Transverse colon (tissue), 4 donors: ENCODE measurements around the gene SP140. TPM values are rescaled to one million over a fixed set of nuclear protein-coding genes. Genes with fewer than 3 reads are reported as not detected.
"Not testable (repeated sequence)": the region's sequence is repeated elsewhere in the genome, so short reads cannot be mapped to it uniquely, and the experiment has no call there.

Experiments
- DNase-seq: peaks from one replicate; pipeline ENCODE4 v3.0.0-alpha.2; 2019
- H3K27ac ChIP-seq, 4 donors: fragments of 200-600 bp; sonication (generic); 2 replicates each; pipeline ENCODE4 v1.5.1; 2016 to 2018; ENCODE audit warnings: inconsistent platforms in 4 of 4
- H3K27me3 ChIP-seq: fragments of 200-600 bp; sonication (generic); 2 replicates; pipeline ENCODE4 v1.5.1; 2017; ENCODE audit warnings: inconsistent platforms
- H3K36me3 ChIP-seq, 4 donors: fragments of 200-600 bp; sonication (generic); 2 replicates each; pipeline ENCODE4 v1.5.1; 2017 to 2019; ENCODE audit warnings: inconsistent platforms in 4 of 4
- H3K4me1 ChIP-seq, 4 donors: fragments of 200-600 bp; sonication (generic); 2 replicates each; pipeline ENCODE4 v1.5.1; 2017 to 2020; ENCODE audit warnings: inconsistent platforms in 4 of 4
- H3K4me3 ChIP-seq, 4 donors: fragments of 200-600 bp; sonication (generic); 1 replicate in 1 of 4; 2 replicates in 3 of 4; pipeline versions ENCODE4 v1.5.1 to v1.6.1; 2017 to 2019; ENCODE audit warnings: inconsistent platforms in 4 of 4
- H3K9me3 ChIP-seq, 2 donors: fragments of 200-600 bp; sonication (generic); 2 replicates each; pipeline ENCODE4 v1.5.1; 2017 to 2019; ENCODE audit warnings: inconsistent platforms in 2 of 2
- CTCF ChIP-seq, 5 experiments: fragments of 200-600 bp in 3 of 5; fragments of 450-650 bp in 2 of 5; sonication (generic) in 3 of 5; IDR thresholded peaks; 1 replicate in 2 of 5; 2 replicates in 3 of 5; pipeline ENCODE4 v1.5.1; 2016 to 2017; ENCODE audit warnings: antibody characterized with exemption in 5 of 5, inconsistent platforms in 3 of 5, mild to moderate bottlenecking in 2 of 5, moderate library complexity in 1 of 5
- EP300 ChIP-seq: sonication (generic); formaldehyde crosslinking; IDR thresholded peaks from one replicate; pipeline ENCODE4 v1.6.1; 2017; ENCODE audit warnings: antibody characterized with exemption, low read depth
- POLR2A ChIP-seq: fragments of 450-650 bp; IDR thresholded peaks from one replicate; pipeline ENCODE4 v1.6.1; 2016; ENCODE audit warnings: antibody characterized with exemption, mild to moderate bottlenecking, moderate library complexity
- POLR2AphosphoS5 ChIP-seq, 3 donors: sonication (generic); formaldehyde crosslinking; IDR thresholded peaks; one replicate each; pipeline ENCODE4 v1.6.1; 2016; ENCODE audit warnings: antibody characterized with exemption in 3 of 3
- WGBS, 2 donors: methylation state at CpG; one replicate each; pipeline ENCODE4 v1.1.5; 2018; ENCODE audit warnings: low coverage in 1 of 2; 5-methylcytosine and 5-hydroxymethylcytosine counted together
- in situ Hi-C, 4 donors: fragments of 200-750 bp; cut with MboI; loops; one replicate each; pipeline versions ENCODE4 v1.15.0 to v1.15.1; 2017; ENCODE audit warnings: low sequenced_read_pairs in 3 of 4, low pct_ligation_motif_present in 1 of 4, low pct_unique_long_range_greater_than_20kb in 1 of 4
- intact Hi-C: fragments of 100-400 bp; cut with DNase I; formaldehyde crosslinking; loops from one replicate; pipeline ENCODE4 v1.15.1; 2023; ENCODE audit warnings: low total_unique reads
- total RNA-seq, 4 donors: library from RNA; depleted of rRNA; stranded (reverse); fragments of >200 nt; gene quantifications; one replicate each; pipeline ENCODE4 v1.1.0, GENCODE V29; 2016

The SP140 gene
- total RNA-seq, 4 donors from 2014 or later = 2.6 to 12.7 (median 7.3) TPM

GRCh38 chr2:230306474-230306873 is 80.9 kb downstream of the SP140 start:
- in situ Hi-C loops (no loop called here), intact Hi-C loops (no loop called here)

DNA sequence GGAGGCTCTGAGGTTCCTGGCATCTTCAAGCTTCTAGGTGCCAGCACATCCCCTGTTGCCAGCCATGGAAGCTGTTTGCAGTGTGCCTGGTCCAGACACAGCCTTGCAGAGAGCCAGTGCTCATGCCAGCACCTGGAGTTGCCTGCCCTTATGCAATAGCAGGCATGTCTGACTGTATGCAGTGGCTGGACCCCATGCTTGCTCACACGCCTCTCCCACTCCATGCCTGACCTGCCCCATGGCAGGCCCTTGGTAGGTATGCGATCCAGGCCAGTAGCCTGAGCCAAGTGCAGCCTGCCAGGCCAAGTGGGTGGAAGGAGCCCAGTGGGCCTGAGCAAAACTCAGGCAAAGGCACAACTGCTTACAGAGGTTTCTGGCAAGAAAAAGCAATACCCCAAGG is 81.9 kb downstream of the SP140 start:
- TF ChIP-seq POLR2A = no peak
- no peak for TF ChIP-seq POLR2AphosphoS5 (IDR thresholded peaks at IDR 0.05)
- Histone ChIP-seq H3K4me3 (no peak overlapping the region), H3K36me3 (no peaks in the 10 kb centered on the region), H3K27ac (no peak overlapping the region), H3K27me3 (no peaks in the 10 kb centered on the region), H3K9me3 (no peaks in the 10 kb centered on the region), H3K4me1 (no peaks in the 10 kb centered on the region)
- in situ Hi-C loops (no loop called here), intact Hi-C loops (no loop called here)
- no peak for DNase-seq
- 100% methylated on average over 1 to 2 of the region's 2 CpGs for WGBS, 2 donors

More at GRCh38 chr2:230306474-230306873, 80.9 kb downstream of the SP140 start:
- Histone ChIP-seq H3K4me3 (no peak overlapping the region), H3K4me1 (no peaks in the 10 kb centered on the region), H3K27ac (no peak overlapping the region), H3K9me3 (no peaks in the 10 kb centered on the region), H3K36me3 (no peaks in the 10 kb centered on the region), H3K27me3 (no peaks in the 10 kb centered on the region)
- no peak for TF ChIP-seq POLR2A
- no peak for TF ChIP-seq POLR2AphosphoS5 (IDR thresholded peaks at IDR 0.05)
- no peak for TF ChIP-seq CTCF (IDR thresholded peaks at IDR 0.05)
- no peak for TF ChIP-seq EP300
- no peak for DNase-seq
- WGBS, 2 donors = 100% methylated on average over 1 of the region's 2 CpGs; no CpG with 5 or more reads in 1 of the 2 donors

GRCh38 chr2:230308402-230309000 is 83.0 kb downstream of the SP140 start:
- 67 to 94% methylated on average over 2 to 12 of the region's 12 CpGs for whole genome bisulfite sequencing, 2 donors
- in situ Hi-C loops (no loop called here), intact Hi-C loops (no loop called here)
- no peaks in the 10 kb centered on the region for H3K36me3 ChIP-seq
- no peak overlapping the region for H3K27ac ChIP-seq
- no peak for DNase-seq
- no peaks in the 10 kb centered on the region for H3K4me1 ChIP-seq
- H3K9me3 ChIP-seq = no peaks in the 10 kb centered on the region
- H3K27me3 ChIP-seq = no peaks in the 10 kb centered on the region
- H3K4me3 ChIP-seq = no peak overlapping the region
- TF ChIP-seq POLR2A = no peak
- TF ChIP-seq EP300 = no peak
- TF ChIP-seq CTCF (IDR thresholded peaks at IDR 0.05) = no peak
- no peak for TF ChIP-seq POLR2AphosphoS5 (IDR thresholded peaks at IDR 0.05)

DNA sequence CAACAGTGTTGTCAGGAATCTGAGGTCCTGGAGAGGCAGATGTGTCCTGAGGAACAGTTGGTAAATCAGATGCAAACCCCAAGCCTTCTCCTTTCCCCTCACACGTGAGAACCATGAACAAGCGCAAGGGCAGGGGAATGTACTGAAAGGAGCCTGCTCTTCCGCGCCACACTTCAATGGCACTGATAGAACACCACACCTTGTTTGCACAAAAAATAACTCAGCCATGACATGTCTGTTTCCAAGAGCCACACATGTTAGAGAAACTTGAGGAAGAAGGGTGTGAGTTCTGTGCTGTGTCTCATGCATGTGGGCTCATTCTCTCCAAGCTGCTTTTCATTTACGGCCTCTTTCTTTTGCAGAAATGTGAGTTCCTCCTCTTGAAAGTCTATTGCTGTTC is 85.3 kb downstream of the SP140 start:
- H3K4me3 ChIP-seq, H3K4me1 ChIP-seq, H3K27ac ChIP-seq, in situ Hi-C loops, intact Hi-C loops, H3K9me3 ChIP-seq, DNase-seq, H3K27me3 ChIP-seq, H3K36me3 ChIP-seq: not testable (repeated sequence)
- WGBS, 2 donors = 78% methylated on average over 1 of the region's 5 CpGs; no CpG with 5 or more reads in 1 of the 2 donors

DNA sequence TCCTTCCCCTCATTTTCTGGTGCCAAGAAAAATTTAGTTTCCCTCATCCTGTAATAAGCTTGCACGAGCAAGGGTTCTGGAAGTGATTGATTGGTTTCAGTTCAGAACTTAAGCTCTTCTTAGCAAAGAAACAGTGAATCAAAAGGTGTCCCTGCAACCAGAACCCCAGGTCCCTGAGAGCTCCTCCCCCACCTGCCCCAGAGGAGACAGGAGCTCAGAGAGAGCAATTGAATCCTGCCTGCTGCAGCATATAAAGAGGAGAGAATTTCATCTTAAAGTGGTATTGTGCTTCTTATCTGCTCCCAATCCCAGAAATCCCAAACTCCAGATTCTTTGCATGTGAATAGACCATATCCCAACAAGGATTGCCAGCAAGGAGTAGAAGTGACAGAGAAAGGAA is 86.1 kb downstream of the SP140 start:
- H3K27me3 ChIP-seq, intact Hi-C loops, in situ Hi-C loops, DNase-seq, H3K27ac ChIP-seq, H3K36me3 ChIP-seq, H3K9me3 ChIP-seq, H3K4me3 ChIP-seq, H3K4me1 ChIP-seq: not testable (repeated sequence)
- WGBS, 2 donors = 83% methylated on average over 1 of the region's 1 CpG; no CpG with 5 or more reads in 1 of the 2 donors

DNA sequence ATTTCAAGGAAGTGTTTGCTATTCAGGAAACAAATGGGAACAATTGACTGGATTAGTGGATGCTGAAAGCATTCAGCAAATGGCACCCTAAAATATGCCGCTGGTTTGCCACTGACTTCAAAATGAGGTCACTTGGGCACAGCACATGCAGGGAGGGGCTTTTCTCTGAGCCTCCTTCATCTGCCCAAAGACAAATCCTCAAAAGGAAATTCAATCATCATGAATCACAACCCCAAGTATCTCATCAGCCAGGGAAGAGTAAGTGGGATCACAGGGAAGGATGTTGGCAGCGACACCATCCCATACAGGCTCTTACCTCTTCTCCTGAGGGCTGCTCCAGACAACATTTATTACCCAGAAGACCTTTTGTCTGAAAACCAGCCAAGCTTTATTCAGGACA is 87.1 kb downstream of the SP140 start:
- H3K9me3 ChIP-seq = no peaks in the 10 kb centered on the region
- no peaks in the 10 kb centered on the region for H3K4me1 ChIP-seq
- TF ChIP-seq CTCF (IDR thresholded peaks at IDR 0.05) = no peak
- TF ChIP-seq EP300 = no peak
- TF ChIP-seq POLR2AphosphoS5 (IDR thresholded peaks at IDR 0.05) = no peak
- TF ChIP-seq POLR2A = no peak
- 89% methylated on average over 1 to 2 of the region's 2 CpGs for WGBS, 2 donors
- H3K4me3 ChIP-seq = no peak overlapping the region
- in situ Hi-C loops (no loop called here), intact Hi-C loops (no loop called here)
- H3K27ac ChIP-seq = no peak overlapping the region
- no peaks in the 10 kb centered on the region for H3K27me3 ChIP-seq
- DNase-seq = no peak
- H3K36me3 ChIP-seq = no peaks in the 10 kb centered on the region
